ENCODE results near the gene GNE.
"Not testable (repeated sequence)": the region's sequence is repeated elsewhere in the genome, so short reads cannot be mapped to it uniquely, and the experiment has no call there.

Gene GNE

DNA sequence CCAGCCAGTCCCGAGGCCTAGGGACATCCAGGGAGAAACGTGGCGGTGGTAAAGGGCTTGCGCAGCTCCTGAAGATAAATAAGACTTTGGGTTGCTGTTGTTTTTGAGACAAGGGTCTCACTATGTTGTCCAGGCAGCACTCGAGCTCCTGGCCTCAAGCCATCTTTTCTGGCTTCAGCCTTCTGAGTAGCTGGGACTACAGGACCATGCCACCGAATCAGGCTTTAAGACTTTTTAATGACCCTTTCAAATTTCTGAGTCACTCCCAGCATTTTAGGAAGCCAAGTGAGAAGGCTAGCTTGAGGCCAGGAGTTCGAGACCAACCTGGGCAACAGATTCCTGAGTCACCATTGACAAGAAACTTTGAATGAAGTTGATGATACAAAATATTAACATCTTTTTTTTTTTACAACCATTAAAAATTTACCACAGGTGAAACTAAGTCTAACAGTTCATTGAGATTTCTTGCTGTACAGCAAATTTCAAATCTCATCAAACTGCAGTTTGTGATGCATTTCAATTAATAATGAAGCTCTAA lies 817 bp upstream of the GNE start:
- TF ChIP-seq, protein P1, sequence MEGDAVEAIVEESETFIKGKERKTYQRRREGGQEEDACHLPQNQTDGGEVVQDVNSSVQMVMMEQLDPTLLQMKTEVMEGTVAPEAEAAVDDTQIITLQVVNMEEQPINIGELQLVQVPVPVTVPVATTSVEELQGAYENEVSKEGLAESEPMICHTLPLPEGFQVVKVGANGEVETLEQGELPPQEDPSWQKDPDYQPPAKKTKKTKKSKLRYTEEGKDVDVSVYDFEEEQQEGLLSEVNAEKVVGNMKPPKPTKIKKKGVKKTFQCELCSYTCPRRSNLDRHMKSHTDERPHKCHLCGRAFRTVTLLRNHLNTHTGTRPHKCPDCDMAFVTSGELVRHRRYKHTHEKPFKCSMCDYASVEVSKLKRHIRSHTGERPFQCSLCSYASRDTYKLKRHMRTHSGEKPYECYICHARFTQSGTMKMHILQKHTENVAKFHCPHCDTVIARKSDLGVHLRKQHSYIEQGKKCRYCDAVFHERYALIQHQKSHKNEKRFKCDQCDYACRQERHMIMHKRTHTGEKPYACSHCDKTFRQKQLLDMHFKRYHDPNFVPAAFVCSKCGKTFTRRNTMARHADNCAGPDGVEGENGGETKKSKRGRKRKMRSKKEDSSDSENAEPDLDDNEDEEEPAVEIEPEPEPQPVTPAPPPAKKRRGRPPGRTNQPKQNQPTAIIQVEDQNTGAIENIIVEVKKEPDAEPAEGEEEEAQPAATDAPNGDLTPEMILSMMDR (IDR thresholded peaks at IDR 0.05; ENCODE audit: insufficient read depth, low read length, missing control alignments): no peak
- DNase-seq (ENCODE audit: low read depth, low spot score): no peak
- ChIA-PET POLR2A (interaction anchor here (0.8 to 2.1 kb wide), 7 partner anchors 9 to 69 kb away, joined by 3 to 12 read pairs (median 6); no protein-coding TSS in a partner anchor), CTCF (interaction anchor here (0.7 to 2.9 kb wide), 3 partner anchors 11 to 70 kb away, joined by 3 to 14 read pairs (median 10); no protein-coding TSS in a partner anchor)
- H3K4me3 ChIP-seq (ENCODE audit: low read depth, low read length): peak overlapping the region; percentile 93

DNA sequence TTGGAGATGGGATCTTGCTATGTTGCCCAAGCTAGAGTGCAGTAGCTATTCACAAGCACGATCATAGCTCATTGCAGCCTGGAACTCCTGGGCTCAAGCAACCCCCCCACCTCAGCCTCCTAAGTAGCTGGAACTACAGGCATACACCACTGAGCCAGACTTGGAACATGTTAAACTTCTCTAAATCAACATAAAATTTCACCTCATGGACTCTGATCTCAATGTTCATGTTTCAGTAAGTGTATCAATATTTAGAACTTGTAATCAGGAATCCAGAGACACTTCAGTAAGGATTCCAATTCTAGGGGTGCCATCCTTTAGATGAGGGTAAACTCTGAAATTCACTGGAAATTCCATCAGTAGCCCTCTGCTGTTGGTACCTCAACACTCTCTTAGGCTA lies 6.8 kb downstream of the GNE start:
- no peak for DNase-seq (ENCODE audit: low read depth, low spot score)
- POLR2A ChIA-PET: interaction anchor here (0.6 kb wide), 1 partner anchor 51 kb away, joined by 6 read pairs; no protein-coding TSS in a partner anchor
- TF ChIP-seq, protein P1 (IDR thresholded peaks at IDR 0.05; ENCODE audit: insufficient read depth, low read length, missing control alignments): no peak
- CTCF ChIA-PET: interaction anchor here (1.0 to 11.1 kb wide), 4 partner anchors 10 to 93 kb away, joined by 4 to 276 read pairs (median 8); no protein-coding TSS in a partner anchor
- no peak overlapping the region for H3K4me3 ChIP-seq (ENCODE audit: low read depth, low read length)

DNA sequence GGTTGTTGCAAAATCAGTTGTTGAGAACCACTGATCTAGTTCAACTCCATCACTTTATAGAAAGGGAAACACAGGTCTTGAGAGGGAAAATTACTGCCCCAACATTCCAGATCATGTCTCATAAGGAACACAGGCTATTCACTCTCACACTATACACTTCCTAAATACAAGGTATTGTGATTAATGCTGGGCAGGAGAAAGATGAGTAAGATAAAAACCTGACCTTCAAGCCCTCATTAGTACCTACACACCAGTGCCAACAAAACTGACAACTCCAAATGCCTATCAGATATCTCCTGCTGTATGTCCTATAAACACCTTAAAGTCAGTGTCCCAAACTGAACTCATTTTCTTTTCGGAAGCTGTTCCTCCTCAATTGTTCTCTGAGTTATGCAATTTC lies 8.2 kb downstream of the GNE start:
- no peak for DNase-seq (ENCODE audit: low read depth, low spot score)
- no peak overlapping the region for H3K4me3 ChIP-seq (ENCODE audit: low read depth, low read length)
- ChIA-PET CTCF (interaction anchor here (1.1 to 11.1 kb wide), 8 partner anchors 18 to 200 kb away, joined by 3 to 276 read pairs (median 6); no protein-coding TSS in a partner anchor), POLR2A (interaction anchor here (2.2 kb wide), 1 partner anchor 8 kb away, joined by 10 read pairs; the partner anchor contains the start of gene GNE)
- TF ChIP-seq, protein P1 (IDR thresholded peaks at IDR 0.05; ENCODE audit: insufficient read depth, low read length, missing control alignments): no peak

DNA sequence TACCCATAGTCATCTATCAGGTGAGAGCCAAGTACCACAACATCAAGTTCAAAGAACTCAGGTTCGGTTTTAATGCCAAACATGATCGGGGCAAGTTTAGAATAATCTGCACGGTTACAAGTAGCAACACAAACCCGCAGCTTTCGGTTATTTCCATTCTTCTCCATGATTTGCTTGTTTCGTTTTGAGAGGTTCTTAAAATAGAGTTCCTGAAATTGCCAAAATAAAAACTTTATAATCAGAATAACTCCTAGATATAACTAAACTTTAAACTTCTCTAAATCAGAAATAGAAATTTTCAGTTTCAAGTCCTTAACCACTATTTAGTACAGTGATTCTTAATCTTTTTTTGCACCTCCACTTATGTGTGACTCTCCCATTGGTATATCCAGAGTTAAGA lies 9.1 kb downstream of the GNE start:
- ChIA-PET POLR2A (interaction anchor here (0.6 to 2.2 kb wide), 2 partner anchors 9 to 185 kb away, joined by 4 to 10 read pairs; partner anchors contain the start of gene GNE), CTCF (interaction anchor here (0.8 to 11.1 kb wide), 15 partner anchors 9 to 201 kb away, joined by 3 to 276 read pairs (median 5); partner anchors contain the start of gene GNE)
- H3K4me3 ChIP-seq (ENCODE audit: low read depth, low read length): no peak overlapping the region
- DNase-seq (ENCODE audit: low read depth, low spot score): no peak
- TF ChIP-seq, protein P1 (IDR thresholded peaks at IDR 0.05; ENCODE audit: insufficient read depth, low read length, missing control alignments): no peak

DNA sequence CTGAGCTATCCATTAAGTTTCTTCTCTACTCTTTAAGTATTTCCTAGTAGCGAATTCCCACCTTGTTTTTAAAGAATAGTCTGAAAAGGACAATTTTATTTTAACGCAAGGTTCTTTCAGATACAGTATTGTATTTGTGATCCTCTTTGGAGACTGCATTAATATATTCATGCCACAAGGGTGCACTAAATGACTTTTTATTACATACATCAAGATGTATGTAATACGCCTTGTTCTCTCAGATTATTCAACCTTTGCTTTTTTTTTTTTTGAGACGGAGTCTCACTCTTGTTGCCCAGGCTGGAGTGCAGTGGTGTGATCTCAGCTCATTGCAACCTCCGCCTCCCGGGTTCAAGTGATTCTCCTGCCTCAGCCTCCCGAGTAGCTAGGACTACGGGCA lies 10.2 kb downstream of the GNE start:
- not testable (repeated sequence) for H3K4me3 ChIP-seq (ENCODE audit: low read depth, low read length); DNase-seq (ENCODE audit: low read depth, low spot score)
- ChIA-PET CTCF (interaction anchor here (0.6 to 11.1 kb wide), 23 partner anchors 8 to 288 kb away, joined by 3 to 276 read pairs (median 4); partner anchors contain the start of gene GNE), POLR2A (interaction anchor here (0.6 to 2.2 kb wide), 2 partner anchors 10 to 484 kb away, joined by 4 to 10 read pairs; partner anchors contain the start of gene GNE)

DNA sequence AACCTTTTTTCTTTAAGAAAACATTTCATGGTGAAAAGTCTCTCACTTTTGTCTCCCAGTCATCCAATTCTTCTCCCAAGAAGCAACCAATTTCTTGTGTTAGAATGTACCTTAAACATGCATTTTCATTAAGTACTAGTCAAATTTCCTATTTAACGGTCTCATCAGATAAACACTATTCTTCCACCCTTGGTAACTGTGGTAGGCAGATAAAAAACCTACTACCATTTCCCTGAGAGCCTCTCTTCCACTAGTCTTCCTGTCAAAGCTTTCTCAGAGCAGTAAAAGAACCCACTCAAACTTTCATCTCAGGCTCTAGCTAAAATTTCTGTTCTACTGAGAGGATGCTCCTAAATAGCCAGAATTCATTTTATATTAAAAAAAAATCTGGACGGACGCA lies 10.9 kb downstream of the GNE start:
- TF ChIP-seq, protein P1 (IDR thresholded peaks at IDR 0.05; ENCODE audit: insufficient read depth, low read length, missing control alignments): no peak
- no peak overlapping the region for H3K4me3 ChIP-seq (ENCODE audit: low read depth, low read length)
- ChIA-PET POLR2A (no interaction called here), CTCF (interaction anchor here (0.6 to 11.1 kb wide), 18 partner anchors 7 to 287 kb away, joined by 3 to 276 read pairs (median 5); partner anchors contain the start of gene GNE)
- DNase-seq (ENCODE audit: low read depth, low spot score): no peak
